A549 treated with CpdA at 1 μM for 4 hours (cell line): ENCODE data around the gene CCDC93. TPM values are rescaled to one million over a fixed set of nuclear protein-coding genes. Genes with fewer than 3 reads are reported as not detected.

Experiments used
- total RNA-seq: library from RNA; stranded (reverse); fragments of 200-300 nt; extraction: Qiagen RNA extraction; gene quantifications from 5 replicates; pipeline ENCODE4 v1.2.3, GENCODE V29; 2022; ENCODE audit warnings: low read depth

Gene CCDC93, protein sequence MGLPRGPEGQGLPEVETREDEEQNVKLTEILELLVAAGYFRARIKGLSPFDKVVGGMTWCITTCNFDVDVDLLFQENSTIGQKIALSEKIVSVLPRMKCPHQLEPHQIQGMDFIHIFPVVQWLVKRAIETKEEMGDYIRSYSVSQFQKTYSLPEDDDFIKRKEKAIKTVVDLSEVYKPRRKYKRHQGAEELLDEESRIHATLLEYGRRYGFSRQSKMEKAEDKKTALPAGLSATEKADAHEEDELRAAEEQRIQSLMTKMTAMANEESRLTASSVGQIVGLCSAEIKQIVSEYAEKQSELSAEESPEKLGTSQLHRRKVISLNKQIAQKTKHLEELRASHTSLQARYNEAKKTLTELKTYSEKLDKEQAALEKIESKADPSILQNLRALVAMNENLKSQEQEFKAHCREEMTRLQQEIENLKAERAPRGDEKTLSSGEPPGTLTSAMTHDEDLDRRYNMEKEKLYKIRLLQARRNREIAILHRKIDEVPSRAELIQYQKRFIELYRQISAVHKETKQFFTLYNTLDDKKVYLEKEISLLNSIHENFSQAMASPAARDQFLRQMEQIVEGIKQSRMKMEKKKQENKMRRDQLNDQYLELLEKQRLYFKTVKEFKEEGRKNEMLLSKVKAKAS
- 12.4 to 16.4 TPM (median 14.2 TPM) in 5 replicates for total RNA-seq

DNA sequence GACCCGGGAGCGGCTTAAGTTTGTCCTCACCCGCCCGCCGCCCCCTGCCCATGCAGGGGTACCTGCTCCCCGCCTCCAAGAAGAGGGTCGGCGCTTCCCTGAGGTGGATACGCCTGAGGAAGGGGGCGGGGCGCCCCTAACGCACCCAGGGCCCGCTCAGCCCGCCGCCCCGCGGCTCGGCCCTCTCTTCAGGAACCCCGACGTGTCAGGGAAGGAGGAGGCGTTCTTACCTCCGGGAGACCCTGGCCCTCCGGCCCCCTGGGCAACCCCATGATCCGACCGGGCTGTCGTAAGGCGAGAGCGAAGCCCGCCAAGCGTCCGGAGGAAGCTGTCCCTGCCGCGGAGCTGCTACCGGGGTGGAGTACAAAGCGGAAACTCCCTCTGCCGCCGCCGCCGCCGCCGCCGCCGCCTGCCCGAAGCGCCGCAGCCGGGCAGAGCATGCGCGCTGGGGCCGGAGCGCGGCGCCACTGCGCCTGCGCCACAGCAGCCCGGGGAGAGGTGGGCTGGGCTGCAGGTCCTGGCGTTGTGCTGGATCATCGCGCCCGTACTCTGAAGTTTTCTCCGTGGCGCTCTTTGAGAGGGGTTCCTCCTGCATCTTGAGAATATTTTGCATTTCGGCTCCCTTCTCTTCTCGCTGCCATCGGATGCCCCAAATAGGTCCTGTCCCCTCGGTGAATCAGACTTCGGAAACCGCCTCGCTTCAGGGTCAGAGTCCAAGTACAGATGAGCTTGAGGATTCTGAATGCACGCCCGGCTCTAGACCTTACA is at the start of gene CCDC93:
TSS of gene CCDC93 (minus strand) at position 347 of the 768 bp plus-strand sequence. CDS start at position 272, 75 bp downstream.

Other genes starting within 250 kb of the CCDC93 start
- gene DDX18, start 199.4 kb downstream of the CCDC93 start, total RNA-seq: 66.5 to 82.9 TPM (median 76.9 TPM) in 5 replicates
- gene INSIG2, start 74.4 kb upstream of the CCDC93 start, total RNA-seq: 10.2 to 15.4 TPM (median 11.3 TPM) in 5 replicates